ENCODE data around the gene CADM2. TPM values are rescaled to one million over a fixed set of nuclear protein-coding genes. Genes with fewer than 3 reads are reported as not detected.
A peak's percentile ranks its signal among the peaks of the same experiment; 100 is the strongest.
"Not testable (repeated sequence)": the region's sequence is repeated elsewhere in the genome, so short reads cannot be mapped to it uniquely, and the experiment has no call there.

Gene CADM2
- total RNA-seq: 1.8 and 2.1 TPM in 2 replicates
- polyA plus RNA-seq (2012): 0.05 TPM

DNA sequence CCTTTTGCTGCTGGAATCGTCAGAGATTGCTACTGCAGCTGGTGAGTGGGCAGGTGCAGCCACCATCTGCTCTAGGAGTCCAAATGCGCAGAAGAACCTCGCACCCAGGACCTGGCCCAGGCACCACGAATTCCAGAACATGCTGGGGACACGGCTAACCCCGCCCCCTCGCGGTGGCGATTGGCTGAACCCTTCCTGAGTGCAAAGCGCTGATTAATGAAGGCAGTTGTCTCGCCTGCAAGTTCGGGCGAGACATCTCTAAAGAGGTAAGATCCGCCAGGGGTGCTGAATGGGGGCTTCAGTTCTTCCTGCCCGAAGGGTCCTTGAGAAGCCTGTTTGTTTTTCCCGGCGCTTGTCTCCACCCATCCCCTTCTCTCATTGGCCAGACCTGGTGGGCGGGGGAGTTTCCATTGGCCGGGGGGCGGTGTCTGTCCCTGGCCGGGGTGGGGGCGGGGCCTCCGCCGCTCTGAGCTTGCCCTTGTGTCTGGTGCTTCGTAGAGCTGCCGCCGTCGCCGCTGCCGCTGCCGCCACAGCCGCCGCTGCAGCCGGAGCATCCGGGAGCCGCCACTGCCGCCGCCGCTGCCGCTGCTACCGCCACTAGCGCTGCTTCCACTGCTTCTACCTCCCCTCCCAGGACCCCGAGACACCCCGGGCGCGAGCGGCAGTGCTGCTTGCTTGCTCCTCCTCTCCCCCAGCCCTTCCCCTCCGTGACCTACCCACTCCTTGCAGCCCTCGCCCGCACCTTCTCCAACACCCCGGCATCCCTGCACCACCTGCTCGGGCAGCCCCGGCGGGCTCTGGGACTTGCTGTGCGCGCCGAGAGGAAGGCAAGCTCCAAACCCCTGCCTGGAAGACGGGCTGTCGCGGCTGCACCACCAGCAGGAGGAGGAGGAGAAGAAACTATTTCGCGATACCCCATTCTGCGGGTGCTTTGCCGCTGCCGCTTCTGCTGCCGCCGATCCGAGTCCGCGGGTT, at the start of gene CADM2:
Gene CADM2 (plus strand): TSS at position 495 of the 975 bp plus-strand sequence.
- peak; percentile 86 for DNase-seq (ENCODE audit: low read depth)

DNA sequence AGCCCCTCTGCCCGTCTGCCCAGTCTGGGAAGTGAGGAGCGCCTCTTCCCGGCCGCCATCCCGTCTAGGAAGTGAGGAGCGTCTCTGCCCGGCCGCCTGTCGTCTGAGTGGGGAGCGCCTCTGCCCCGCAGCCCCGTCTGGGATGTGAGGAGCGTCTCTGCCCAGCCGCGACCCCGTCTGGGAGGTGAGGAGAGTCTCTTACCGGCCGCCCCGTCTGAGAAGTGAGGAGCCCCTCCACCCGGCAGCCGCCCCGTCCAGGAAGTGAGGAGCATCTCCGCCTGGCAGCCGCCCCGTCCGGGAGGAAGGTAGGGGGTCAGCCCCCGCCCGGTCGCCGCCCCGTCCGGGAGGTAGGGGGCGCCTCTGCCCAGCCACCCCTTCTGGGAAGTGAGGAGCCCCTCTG, 40.2 kb upstream of the CADM2 start:
- not testable (repeated sequence) for DNase-seq (ENCODE audit: low read depth)

DNA sequence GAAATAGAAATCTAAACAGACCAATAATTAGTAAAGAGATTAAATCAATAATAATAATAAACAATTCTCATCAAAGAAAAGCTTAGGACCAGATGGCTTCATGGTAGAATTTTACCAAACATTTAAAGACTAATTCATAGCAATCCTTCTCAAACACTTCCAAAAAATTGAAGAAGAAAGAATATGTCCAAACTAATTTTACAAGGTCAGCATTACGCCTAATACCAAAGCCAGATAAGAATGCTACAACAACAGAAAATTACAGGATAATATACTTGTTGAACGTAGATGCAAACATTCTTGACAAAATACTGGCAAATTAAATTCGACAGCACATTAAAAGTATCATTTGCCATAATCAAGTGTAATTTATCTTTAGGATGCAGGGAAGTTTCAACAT, 36.1 kb upstream of the CADM2 start:
- no peak for DNase-seq (ENCODE audit: low read depth)

DNA sequence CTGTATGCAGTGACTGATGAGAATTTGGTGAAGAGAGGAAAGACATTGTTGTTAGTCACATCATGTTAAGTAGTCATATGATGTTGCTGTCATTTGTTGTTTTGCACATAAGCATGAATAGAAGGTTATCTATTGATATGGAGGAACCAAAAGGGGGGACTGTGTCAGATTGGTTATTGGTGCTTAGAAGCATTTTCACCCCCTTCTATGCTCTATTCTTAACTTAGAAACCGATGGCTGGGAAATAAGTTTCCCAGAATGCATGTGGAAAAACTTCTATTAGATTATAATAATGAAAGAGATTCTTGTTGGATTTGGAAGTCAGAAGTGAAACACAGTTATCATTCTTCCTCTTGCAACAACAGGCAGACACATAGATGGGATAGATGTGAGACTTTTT, 33.2 kb upstream of the CADM2 start:
- DNase-seq (ENCODE audit: low read depth): no peak

DNA sequence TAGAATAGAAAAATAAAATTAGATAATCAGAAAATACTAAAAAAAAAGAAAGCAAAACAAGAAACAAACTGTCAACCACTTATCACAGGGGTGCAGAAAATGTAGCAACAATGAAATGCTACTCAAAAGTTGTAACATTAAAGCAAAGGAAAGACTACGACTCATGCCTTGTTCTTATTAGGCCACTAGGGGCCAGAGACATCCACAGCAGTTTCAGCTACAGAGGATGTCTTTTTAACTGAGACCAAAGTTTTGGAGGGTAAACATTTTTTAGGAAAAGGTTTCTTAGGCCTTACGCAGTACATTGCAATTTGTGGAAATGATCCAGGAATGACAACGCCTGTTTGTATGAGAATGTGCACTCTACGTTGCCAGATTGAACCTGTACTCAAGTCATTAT, 15.4 kb upstream of the CADM2 start:
- DNase-seq (ENCODE audit: low read depth): no peak

DNA sequence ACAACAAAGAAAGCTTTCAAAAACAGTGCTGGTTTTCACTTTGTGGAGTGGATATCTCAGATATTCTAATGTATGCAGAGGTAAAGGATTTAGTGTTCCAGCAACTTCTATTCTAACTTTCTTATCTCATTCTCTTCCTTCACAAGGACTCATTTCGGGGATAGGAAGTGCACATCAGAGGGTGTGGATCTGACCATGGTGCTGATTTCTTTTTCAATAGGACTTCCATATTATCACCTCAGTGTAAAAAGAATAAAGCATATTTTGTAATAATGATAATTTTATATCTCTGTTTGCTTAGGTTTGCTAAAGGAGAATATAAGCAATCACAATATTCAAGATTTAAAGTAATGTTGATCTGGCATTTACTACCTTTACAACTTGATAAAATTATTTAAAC, 12.5 kb upstream of the CADM2 start:
- DNase-seq (ENCODE audit: low read depth): peak; percentile 1

DNA sequence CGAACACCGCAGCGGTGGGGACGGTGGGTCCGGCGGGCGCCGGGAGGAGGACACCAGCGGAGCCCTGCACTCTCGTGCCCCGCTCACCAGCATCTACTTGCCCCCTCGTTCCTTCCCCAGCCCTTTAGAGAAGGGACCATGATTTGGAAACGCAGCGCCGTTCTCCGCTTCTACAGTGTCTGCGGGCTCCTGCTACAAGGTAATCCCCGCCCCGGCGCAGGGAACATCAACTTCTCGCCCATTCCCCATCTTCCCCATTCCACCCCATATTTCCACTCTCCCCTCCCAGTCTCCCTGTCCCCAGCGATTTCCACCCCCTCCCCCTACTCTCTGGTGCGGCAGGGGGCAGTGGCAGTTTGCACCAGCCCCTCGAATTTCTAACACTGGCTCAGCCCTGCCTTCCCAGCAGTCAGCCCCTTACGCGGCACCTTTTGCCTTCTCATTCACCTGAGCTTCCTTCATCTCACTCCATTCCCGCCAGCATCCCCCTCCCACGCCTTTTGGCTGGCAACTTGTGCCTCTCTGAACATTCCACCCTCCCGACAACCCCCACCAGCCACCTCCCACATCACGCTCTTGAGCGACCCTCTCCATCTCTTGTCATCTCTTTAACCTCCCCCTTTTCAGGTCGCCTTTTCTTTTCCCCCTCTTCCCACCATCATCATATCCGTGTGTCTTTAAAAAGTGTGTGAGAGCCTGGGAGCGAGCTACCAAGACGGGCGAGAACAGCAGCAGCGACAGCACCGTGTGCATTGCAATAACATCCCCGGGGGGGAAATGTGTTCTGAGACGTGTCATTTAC, 882 bp downstream of the CADM2 start:
- DNase-seq (ENCODE audit: low read depth): no peak

DNA sequence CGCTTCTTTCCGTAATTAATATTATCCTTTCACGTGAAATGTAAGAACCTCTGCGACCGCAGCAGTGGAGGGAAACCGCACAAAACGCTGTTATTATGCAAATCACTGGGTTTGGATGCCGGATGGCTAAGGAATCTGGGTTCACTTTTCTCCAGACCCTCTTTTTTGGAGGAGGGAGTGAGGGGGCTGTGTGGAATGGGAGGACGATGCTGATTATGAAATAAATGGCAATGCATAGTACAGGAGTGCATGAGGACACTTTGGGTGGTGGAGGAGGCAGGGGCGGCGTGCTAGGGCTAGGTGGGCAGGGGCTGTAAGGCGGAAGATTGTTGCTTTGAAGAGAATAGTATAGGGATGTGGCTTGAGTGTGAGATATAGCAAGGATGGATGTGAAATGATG, 1.8 kb downstream of the CADM2 start:
- DNase-seq (ENCODE audit: low read depth): no peak

DNA sequence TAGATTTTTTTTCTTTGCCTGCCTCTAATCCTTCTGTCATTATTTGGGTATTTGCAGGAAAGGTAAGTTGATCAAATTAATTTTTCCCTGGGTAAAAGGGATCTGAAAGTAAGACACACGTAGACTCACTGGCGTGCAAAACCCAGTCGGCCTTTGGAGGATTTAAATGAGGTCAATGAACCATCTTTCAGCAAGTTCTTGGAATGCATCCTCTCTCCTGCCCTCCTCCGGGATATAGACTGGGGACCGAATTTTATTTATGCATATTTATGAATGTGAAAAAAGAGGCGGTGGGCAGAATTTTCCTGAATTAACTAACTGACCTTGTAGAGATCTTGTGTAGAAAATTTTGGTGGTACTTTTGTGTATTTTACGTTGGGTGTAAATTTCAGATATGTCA, 2.2 kb downstream of the CADM2 start:
- DNase-seq (ENCODE audit: low read depth): no peak

DNA sequence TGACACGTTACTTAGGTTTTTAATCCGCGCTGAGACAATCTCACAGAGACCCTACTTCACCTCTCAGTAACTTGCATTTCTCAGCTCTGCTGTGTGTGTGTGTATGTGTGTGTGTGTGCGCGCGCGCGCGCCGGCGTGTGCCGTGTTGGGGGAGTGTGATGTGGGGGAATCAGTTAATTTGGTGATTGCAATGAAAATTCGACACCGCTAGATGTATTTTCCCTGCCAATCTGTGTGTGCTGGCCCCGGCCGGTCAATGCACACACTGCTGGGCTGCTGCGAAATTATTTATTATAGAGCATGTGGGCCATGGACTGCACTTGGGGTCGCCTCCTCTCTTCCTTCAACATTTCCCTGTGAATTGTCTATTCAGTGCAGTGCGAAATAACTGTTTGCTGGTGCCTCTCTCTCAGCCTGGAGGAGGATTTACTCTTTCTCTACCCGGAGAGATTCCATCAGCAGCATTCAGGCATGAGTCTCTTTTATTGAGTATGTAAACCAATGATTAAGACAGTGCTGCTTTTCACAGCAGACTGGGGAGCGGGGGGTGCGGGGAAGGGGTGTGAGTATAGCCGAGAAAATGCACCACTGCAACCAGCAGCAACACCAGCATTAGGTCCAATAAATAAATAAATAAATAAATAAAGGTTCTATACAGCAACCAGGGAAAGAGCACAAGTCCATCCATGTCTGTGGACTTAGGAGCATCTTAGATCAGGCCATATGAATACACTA, 2.9 kb downstream of the CADM2 start:
- DNase-seq (ENCODE audit: low read depth): no peak

DNA sequence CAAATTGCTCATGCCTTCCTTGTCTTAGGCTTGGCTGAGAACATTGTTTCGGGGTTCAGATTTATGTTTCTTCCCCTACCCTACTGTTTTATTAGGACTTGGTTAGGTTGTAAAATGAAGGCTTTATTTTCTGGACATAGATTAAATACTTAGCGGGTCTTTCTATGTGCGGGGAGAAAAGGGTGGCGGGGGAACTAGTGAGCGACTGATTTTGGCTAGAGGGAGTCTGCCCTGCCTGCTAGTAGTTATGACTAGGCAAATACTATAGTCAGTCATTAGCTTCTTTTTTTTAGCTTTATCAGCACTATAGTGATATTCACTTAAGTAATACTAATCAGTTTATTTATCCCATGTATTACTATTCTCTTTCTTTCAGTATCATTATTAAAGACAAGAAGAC, 3.6 kb downstream of the CADM2 start:
- DNase-seq (ENCODE audit: low read depth): no peak

DNA sequence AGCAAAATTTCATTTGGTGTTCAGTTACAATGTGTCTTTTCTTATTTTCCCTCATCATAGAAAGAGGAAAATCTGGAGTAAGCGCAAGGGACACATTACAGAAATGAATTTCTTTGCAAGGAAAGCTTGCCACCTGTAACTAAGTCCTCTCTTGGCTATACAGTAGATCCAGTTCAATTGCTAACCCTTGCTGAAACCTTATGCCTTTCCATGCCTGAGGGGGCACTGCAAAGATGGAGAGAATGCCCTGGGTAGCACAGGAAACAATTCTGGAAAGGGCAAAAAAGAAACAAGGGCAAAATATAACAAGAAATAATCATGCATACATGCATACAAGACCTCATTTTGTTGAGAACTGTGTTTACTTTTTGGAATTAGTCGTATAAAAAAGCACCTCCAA, 4.3 kb downstream of the CADM2 start:
- no peak for DNase-seq (ENCODE audit: low read depth)

DNA sequence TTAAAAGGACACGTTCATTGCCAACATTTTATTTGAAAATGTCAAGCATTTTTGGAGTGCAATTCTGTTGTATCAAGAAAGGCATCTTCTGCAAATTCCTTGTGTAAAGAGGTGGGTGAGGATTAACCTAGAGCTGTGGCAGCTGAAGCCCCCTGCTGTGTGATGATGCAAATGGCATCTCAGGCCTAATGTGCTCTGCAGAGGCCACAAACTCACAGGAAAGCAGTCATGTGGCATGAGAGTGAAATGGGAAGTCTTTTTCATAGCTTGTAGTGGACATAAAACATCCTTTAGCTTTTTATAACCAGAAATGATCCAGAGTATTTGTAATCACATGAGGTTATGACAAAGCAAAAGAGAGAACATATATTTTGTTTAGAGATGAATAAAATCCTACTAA, 6.4 kb downstream of the CADM2 start:
- DNase-seq (ENCODE audit: low read depth): peak; percentile 7

DNA sequence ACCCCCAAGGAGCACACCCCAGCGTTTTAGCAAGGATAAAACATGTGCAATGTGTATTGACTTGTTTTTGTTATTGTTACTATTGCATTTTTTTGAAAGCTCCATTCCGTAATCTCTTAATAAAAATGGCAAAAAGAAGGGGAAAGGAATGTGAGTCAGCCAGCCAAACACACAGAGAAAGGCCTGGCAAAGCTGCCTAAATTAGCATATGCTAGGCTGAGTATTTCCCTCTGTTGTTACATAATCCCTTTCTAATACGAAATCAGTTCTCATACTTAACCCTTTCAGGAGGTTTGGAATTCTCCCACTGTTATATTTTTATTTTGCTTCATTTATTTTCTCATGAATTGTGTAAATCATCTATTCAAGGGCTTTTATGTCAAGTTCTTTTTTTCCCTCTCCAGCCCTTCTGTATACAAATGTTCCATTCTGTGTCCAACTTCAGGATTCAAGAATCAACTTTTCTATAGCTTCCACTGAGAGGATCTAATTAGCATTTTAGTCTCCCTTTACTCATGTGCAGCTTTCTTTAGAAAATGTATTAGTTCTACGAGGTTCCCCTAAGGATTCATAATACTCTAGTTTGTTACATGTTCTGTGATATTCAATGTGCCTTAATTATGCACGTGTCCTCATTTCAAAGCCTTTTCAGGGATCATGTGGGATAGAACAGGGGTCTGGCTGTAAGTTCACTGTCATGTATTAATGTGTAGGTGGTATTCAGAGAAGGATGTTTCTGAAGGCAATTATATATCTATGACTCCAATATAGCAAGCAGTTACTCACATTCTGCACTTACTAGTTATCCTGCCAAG, 9.2 kb downstream of the CADM2 start:
- no peak for DNase-seq (ENCODE audit: low read depth)

DNA sequence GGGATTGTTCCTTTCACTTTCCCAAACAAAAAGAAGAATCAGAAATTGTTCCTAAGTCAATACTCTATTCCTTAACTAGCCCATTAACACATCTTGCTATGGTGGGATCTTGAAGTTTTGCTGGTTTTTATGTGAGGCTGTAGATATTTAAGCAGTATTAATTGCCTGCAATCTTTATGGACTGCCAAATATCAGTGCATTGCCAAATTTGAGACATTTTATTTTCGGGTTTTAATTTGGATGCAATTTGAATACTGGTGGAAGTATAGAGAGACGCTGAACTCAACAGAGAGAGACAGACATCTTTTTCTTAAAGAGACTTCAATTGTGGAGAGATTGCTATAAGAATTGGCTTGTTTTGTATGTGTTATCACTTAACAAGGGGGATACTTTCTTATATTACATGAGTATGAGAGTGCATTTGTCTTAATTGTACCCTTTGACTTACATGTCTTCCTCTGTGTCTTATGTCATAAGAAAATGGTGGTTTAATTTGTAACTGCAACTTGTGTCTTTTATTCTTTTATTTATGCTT, 10.0 kb downstream of the CADM2 start:
- DNase-seq (ENCODE audit: low read depth): no peak

DNA sequence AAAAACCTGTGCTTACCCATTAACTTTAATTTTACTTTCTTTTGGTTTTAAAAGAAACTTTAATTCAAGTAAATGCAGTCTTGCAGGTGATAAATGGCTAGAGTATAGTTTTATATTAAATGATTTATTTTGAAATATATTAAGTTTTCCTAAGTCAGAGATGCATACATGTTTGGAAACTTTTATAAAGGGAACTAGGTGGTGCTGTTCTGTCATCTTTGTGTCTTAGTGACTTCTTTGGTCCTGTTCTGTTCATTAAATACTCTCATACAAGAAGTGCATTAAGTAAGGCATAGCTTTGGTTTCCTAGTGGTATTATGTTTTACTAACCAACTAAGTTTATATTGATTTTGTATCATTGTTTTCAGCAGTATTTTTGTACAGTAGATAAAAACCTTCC, 15.6 kb downstream of the CADM2 start:
- no peak for DNase-seq (ENCODE audit: low read depth)

DNA sequence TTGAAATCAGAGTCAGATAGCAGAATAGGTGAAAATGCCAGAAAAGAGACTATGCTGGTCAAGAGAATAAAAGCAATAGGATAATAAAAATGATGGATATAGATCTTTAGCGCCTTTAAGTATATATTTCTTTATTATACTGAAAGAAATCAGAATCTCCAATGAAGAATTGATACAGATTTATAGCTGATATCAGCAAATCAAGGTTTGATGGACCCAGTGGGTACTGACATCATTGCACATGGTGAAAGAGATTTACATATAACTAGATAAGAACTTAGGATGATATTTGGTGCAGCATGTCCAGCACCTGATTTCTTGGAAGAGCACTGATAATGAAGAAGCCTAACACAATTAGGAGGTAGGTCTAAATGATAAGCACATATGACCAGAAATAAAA, 18.2 kb downstream of the CADM2 start:
- no peak for DNase-seq (ENCODE audit: low read depth)

DNA sequence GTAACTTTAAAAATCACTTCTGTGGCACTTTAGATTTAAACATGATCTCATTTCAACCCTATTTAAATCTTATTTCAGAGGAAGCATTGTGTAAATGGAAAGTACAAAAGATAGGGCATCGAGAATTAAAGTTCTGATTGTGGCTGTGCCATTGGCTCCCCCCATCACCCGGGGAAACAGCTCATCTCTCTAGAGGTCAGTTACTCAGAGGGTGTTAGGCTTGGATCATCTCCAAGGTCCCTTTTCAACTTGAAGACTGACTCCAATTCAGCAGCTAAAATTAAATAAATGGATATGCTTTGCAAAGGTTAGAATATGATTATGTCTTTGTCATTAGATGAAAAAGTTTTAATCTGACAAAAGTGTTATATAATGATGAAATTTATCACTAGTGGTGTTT, 20.1 kb downstream of the CADM2 start:
- no peak for DNase-seq (ENCODE audit: low read depth)

DNA sequence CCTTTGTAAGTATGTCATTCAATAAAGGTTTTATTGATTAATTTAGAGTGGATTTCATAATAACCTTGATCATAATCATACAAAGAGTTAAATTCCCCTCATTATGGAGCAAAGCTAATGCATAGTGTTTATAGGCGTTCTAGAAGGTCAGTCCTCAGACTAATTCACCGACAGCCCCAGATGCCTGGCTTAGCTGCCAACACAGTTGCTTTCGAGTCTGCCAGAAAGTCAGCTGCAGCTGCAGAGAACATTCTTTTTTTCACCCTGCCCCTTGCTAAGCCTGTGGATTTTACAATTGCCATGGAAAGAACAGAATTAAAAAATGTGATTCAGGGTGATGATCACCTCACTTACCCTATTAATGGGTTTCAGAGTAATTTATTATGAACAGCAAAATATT, 21.2 kb downstream of the CADM2 start:
- DNase-seq (ENCODE audit: low read depth): no peak

DNA sequence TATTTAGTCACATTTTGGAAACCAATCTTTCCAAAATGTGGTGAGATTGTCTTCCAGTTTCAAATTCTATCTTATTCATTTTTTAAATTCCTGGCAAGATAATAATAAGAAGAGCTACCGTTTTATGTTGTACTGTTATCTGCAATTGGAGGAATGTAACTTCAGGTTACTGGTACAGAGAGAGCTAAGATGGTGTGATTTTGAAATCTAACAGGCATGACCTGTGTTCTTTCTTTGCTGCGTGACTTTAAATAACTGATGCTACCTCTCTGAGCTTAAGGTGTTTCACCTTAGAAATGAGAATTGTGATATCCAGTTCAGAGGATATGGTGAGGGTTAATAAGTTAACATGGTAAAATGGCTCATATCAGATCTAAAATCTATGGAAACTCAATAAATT, 21.7 kb downstream of the CADM2 start:
- DNase-seq (ENCODE audit: low read depth): no peak

DNA sequence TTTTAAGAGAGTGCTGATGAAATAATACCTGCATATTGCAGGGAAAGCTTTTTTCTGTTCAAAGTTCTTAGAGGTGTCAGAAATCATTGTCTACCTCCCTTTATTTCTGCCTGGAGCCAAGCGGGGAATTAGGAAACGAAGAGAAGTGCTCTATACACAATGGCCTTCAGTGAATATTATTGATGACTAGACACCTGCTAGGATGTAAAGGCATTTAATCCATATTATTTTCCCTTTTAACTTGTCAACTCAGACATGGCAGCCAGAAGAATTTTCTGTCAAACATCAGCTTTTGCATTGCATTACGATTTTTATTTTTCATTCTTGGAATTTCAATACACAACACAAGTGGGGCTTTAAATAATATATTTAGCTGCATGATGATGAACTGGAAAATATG, 24.7 kb downstream of the CADM2 start:
- no peak for DNase-seq (ENCODE audit: low read depth)
